Activated CD4-positive, CD25-positive, alpha-beta regulatory T cell (primary cell): ENCODE data around the gene DNAH7.

Source experiments
- DNase-seq, 4 experiments: peaks; one replicate each; lab custom pipeline; 2025; lab: John Stamatoyannopoulos, UW

Gene DNAH7

DNA sequence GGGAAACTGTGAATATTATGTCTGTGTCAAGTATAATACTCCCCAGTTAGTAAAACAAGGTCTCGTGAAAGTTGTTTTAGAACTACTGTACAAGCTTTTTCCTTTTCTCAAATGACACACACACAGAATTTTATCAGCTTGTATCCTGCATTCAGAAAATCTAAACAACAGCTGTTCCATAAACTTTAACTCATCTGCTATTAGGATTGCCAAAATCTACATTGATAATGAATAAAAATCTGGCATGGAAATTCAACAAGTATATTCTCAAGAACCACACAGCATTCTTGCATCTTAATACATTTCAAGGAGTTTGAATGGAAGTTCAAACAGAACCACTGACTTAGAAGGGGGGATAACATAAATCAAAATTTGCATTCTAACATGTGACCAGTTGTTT, 260.4 kb downstream of the DNAH7 start:
- DNase-seq: no peak

DNA sequence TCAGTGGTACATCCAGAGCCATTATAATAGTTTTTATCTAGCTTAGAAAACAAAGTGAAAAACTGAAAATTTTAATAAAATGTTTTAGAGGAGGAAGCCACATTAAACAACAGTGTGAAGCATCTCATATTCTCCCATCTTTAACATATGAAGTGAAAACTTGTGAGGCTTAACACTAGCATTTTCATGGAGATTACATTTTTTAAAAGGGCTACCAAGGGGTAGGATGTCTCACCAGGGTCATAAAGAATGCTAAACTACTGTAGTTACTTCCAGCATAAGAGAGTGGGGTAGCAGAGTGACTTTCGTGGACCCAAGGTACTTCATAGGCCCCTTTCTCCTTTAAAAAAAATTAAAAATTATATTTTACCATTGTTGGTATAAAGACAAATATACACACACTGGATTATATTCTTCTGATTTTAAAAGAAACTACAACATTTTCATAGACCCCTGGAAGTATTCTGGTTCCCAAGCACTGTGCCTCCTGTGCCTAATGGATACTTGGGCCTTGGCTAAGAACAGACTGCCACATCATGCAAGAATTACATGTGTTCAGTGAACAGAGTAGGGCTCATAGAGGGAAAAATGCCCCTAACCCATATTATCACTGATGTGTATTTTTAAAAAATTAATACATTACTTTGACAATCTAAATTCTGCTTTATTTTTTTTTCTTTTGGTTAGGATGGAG, 263.2 kb downstream of the DNAH7 start:
- no peak for DNase-seq

DNA sequence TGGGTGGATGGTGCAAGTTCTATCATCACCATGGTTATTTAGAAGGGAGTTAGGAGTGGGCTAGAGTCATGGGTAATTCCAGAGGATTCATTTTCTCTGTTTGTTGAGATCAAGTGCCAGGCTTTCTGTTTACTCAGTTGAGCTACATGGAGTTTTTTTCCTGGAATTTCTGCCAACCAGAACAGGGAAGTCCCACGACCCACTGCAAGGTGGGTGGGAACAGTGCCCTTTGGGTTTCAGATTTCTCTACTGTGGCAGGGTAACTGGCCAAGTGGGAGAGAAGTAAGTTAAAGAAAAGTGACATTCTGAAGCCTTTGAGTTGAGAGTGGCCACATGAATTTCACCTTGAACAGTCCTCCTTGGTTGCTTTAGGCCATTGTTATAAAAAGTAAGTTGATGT, 272.8 kb downstream of the DNAH7 start:
- no peak for DNase-seq

DNA sequence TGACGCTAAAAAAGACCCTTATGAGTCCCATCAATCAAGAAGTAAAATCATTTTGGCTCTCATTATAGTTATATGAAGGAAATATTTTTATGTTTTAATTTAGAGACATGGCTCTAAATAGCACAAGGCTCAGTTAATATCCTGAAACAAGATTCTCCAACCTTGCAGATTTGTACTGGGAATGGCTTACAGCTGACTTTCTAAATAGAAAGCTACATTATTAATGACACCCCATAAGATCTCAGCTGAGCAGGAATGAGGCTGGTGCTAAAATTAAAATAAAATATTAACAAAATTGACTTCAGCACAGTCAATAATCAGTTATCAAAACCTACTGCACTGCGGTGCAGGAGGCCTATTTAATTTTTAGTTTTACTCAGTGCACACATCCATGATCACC, 274.8 kb downstream of the DNAH7 start:
- no peak for DNase-seq

DNA sequence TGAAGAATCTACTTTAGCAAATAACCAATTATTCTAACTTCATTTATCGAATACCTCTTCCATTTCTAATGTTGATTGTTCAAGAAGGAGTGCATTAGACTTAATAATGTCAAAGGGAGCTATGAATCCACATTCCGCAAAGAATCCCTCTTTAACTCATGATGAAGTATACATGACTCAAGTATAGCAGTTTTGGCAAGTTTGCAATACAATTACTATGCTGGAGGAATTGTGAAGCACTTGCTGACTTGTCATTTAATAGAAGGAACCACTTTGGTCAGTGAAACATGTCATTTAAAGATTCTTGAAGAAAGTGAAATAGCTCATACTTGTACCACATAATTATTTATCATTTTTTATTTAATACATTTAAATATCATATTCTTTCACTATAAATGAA, 286.5 kb downstream of the DNAH7 start:
- no peak for DNase-seq

DNA sequence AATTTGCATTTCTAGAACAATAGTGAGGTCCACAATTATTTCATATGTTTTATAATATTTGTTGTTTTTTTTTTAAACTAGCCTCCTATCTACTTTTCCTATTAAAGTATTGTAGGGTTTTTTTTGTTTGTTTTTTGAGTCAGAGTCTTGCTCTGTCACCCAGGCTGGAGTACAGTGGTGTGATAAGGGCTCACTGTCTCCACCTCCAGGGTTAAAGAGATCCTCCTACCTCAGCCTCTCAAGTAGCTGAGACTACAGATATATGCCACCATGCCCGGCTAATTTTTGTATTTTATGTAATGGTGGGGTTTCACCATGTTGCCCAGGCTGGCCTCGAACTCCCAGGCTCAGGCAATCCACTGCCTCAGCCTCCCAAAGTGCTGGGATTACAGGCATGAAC, 289.1 kb downstream of the DNAH7 start:
- DNase-seq: no peak

DNA sequence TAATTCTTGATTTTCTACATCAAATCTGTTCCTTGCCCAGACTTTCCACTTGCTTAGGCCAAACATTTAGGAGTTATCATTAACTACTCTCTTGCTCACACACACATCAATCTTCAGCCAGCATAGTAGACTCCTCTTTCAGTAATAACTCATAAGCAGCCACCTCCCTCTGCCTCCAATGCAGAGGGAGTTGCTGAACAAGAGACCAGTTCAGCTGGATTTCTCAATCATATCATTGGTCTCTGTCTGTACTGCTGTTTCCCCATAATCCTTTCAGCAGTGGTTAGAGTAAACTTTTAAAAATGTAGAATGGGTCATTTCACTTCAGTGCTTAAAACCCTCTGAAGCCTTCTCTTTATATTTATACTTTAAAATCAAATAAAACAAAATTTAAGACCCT, 298.7 kb downstream of the DNAH7 start:
- DNase-seq: no peak

DNA sequence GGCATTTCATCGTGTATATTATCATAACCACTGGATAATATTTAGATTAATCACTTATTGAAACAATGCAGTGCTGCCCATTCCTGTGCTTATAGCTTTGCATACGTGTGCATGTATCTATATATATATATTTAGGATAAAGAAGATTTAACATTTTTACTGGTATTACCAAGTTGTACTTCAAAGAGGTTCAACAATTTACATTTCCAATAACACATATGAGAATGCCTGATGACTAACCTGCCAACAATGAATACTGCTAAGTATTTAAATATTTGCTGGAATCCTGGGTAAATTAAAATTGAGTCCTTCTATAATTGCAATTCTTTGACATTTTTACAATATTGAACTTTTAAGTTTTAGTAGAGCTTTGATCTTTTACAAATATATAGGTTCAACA, 300.2 kb downstream of the DNAH7 start:
- DNase-seq: no peak

DNA sequence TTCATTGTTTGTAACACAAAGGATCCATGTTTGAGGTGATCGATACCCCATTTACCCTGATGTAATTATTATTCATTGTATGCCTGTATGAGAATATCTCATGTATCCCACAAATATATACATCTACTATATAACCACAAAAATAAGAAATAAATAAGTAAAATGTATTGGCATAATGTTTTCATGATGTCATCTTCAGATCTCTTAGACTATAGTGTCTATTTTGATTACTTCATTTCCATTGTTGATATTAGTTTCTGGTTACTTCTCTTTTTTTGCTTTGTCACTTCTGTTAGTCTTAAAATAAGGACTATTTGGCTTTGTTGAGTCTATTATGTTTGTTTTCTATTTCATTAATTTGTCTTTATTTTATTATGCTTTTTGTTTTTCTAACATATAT, 301.9 kb downstream of the DNAH7 start:
- no peak for DNase-seq

DNA sequence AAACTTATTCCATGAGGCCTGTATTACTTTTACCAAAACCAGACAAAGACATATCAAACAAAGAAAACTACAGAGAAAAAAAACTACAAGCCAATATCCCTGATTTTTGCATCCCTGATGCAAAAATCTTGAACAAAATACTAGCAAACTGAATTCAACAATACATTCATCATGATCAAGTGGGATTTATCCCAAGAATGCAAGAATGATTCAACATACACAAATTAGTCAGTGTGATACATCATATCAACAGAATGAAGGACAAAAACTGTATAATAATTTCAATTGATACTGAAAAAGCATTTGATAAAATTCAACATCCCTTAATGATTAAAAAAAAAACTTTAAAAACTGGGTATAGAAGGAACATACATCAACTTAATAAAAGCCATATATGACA, 304.8 kb downstream of the DNAH7 start:
- no peak for DNase-seq

DNA sequence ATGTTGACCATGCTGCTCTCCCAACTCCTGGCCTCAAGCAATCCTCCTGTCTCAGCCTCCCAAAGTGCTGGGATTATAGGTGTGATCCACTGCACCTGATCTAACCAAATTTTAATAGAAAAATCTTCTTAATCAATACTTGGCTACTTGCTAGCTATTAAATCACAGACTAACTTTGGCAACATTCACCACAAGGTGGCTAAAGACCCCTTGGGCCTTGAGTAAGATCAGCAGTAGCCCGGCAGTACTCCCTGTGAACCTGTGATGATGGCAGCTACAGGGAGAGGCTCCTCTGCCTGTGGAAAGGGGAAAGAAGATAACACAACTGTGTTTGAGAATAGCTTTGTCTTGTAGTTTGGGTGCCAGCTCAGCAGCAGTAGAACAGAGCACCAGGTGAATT, 308.8 kb downstream of the DNAH7 start:
- DNase-seq: no peak

DNA sequence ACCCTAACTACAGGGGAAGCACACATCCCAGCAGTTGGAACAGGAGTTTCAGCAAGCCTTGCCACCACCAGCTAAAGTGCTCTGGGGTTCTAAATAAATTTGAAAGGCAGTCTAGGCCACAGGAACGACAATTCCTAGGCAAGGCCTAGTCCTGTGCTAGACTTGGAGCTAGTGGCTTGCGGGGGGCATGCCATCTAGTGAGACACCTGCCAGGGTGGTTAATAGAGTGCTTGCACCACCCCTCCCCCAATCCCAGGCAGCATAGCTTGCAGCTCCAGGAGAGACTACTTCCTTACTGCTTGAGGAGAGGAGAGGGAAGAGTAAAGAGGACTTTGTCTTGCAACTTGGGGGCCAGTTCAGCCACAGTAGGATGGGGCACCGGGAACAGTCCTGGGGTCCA, 309.8 kb downstream of the DNAH7 start:
- no peak for DNase-seq

DNA sequence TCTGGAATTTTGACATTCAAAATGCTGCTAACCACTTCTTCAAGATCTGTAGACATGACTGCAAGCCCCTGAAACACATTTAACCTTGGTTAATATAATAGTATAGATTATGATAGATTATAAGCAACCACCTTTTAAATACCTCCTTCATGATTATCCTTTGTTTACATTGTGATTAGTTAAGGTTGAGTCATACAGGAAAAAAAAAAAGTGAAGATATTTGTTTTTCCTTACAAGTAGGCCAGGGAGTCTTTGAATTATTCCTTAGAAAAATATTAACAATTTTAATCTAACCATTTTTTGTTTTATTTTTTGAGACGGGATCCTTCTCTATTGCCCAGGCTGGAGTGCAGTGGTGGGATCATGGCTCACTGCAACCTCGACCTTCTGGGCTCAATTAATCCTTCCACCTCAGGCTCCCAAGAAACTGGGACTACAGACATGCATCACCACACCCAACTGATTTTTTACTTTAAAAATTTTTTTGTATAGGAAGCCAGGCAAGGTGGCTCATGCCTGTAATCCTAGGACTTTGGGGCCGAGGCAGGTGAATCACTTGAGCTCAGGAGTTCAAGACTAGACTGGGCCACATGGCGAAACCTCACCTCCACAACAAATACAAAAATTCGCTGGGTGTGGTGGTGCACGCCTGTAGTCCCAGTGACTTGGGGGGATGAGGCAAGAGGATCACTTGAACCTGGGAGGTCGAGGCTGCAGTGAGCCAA, 312.3 kb downstream of the DNAH7 start:
- DNase-seq: no peak

DNA sequence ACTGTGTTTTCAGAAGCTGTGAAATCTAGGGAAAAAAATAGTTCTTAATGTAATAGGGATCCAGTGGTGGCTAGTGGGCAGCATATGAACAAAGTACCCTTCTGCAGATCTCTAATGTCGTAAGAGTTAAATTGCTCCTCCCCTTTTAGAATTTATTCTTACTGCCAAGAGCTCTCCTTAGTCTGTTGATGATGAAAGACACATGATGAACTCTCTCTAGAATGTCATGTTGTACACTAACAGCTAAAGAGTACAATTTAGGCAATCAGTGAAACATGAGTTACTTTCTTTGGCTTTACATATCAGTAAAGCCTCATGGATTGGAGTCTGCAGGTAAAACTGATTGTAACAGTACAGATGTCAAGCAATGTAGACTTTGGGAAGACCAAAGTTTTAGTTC, 327.4 kb downstream of the DNAH7 start:
- no peak for DNase-seq

DNA sequence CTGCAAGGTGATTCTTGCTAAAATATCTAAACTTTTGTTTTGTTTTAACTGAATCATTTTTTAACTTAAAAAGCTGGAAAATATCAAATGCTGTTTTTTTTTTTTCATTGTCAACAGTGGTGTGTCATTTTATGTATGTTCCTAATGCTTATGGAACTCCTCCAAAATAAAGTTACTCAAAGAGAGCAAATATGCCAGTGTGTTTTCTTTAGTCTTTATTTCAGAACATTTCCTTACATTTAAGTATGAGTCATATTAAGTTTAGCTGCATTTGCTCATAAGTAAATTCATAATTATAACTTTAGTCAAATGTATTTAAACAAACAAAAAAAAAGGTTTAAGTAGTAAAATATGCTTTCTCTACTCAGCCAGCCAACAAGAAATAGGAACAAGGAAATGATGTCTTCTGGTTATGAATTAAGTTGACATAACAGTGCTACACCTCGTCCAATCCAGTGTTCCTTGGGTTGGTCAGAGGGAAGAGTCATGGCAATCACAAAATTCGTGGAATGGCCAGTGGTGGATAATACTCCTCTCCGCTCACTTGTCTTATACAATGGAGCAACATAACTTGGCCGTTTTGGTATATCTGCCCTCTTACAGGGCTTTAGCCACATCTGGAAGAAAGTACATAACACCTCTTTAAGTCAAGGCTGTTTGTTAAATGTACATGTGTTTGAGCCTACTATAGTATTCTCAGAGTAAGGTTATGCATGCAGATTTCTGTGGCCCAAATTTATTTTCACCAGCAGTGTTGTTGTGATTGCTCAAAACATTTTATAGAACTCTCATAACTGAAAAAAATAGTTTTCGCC, 330.9 kb downstream of the DNAH7 start:
- DNase-seq: no peak

DNA sequence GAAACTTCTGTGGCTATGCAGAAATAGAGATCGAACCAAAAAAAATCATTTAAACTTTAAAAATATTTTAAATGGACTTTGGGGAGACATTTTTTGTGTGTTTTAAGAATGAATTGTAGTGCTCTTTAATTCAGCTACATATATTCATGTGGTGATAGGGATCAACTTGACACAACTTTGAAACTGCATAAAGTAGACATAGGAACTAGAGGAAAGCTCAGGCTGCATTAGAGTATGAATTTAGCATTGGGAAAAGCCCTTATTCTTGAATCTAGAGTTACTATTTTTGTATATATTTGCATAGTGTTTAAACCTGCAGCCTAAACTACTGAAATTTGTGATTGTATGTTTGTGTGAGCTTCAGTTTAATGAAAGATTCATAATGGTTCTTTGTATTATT, 333.3 kb downstream of the DNAH7 start:
- no peak for DNase-seq

DNA sequence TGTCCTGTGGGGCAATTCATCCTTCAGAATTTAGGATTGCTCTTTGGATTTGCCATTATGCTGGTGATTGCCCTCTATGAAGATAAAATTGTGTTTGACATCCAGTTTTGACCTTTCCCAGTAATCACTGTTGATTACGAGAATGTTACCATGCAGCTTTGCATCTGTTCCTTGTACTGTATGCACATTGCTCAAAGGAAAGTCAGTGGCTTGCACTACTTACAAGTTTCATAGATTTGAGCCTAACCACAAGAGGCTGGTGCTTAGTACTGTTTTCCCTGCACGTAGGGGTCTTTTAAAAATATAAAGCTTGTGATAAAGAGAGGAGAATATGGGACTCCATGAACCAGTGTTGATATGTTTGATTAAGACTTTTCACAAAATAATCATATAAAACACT, 333.7 kb downstream of the DNAH7 start:
- no peak for DNase-seq

DNA sequence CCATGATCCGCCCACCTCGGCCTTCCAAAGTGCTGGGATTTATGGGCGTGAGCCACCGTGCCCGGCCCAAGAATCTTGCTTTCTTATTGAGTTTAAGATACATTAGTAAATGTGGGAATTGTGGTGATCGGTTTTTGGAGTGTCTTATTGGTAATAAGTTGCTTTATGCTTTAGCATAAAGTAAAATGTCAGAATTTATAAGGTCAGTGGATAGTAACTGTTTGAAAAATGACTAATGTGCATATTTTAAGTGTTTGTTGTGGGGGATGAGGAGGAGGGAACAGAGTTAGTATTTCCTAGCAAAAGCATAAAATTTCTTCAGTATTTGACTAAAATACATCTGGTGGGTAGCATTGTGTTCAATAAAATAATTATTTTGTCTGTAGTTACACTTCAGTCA, 334.2 kb downstream of the DNAH7 start:
- no peak for DNase-seq

DNA sequence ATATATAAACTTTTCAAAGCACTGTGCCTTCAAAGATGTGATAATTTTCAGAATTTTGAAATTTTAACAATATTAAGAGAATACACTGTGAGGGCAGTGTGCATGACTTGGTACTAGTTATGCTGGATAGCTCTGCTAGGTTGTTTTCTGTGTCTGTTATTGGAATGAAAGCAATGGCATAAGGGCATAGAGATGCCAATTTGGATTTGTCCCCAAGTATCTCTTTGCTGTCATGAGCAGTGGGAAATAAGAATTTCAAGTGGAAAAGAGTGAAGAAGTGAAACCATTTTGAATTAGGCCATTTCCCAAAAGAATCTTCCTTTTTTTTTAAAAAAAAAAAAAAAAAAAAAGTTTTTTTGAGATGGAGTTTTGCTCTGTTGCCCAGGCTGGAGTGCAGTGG, 334.8 kb downstream of the DNAH7 start:
- no peak for DNase-seq

DNA sequence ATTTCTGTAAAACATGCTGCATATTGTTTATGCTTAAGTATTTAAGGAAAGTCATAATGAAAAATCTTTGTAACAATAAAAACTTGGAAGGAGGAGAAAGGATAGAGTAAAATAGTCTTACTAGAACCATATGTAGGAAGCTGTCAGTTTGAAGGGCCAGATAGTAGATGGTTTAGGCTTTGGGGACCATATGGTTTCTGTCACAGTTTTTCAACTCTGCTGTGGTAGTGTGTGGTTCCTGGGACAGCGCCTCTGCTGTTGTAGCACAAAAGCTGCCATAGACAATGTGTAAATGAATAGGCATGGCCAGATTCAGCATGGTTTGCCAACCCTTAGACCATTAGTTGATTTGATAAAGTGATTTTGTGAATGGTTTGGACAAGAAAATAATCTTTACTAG, 336.1 kb downstream of the DNAH7 start:
- no peak for DNase-seq

DNA sequence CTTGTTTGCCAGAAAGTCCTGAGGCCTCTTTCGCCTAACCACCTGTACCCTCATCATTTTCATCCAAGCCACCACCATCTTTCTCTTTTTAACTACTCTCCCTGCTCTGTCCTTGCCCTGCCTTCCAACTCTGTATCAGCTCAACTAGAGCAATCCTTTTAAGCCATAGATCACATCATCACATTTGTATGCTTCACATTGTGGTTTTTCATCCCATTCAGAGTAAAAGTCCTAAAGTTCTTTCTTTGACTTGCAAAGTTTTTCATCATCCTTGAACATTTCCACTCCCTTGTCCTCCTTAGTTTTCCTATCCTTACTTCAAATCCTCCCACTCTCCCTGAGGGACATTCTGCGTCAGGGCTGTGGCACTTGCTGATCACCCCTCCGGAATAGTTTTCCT, 337.7 kb downstream of the DNAH7 start:
- DNase-seq: no peak

DNA sequence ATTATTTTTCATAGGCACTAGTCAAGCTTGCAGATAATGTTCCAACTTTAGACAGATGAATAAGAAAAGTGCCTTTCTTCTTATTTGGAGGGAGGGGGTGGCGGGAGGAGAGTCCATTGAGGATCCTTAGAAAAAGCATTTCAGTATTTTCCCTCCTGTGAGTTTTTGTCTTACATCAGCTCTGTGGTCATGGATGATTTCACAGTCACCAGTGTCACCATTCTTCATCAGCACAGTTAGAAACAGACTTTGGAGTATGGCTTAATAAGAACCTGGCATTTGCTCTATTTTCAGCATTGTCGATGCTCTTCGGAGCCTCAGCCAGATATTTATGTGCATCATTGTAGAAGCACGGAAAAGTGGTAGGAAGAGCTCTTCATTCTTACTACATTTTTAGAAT, 341.5 kb downstream of the DNAH7 start:
- no peak for DNase-seq

DNA sequence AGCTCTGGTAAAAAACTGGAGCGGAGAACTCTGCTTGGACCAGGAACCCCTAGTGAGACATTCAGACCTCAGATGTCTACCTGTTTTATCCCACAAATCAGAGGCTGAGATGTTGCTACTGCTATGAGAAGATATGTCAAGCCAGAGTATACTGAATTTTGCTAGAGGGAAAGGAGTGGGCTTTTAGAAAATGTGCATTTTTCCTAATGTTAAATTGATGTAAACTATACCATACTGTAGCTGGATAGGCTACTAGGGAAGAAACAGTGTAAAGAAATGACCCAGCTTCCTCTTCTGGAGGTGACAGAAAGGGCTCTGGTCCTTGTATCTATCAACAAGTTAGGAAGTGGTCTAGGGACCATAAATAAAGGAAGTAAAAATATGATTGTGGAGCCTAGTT, 346.6 kb downstream of the DNAH7 start:
- no peak for DNase-seq
